HG02970 (cell line): ENCODE data around the gene PTPRG.

Experiments
- ATAC-seq: cut with Tn5 transposase; IDR thresholded peaks from one replicate; pipeline ENCODE4 v1.9.1; 2021; ENCODE audit warnings: mild to moderate bottlenecking, moderate library complexity, moderate number of reproducible peaks; ENCODE audit not compliant: unreplicated experiment, low FRiP score

Gene PTPRG

GRCh38 chr3:61615643-61616042, 54.3 kb downstream of the PTPRG start:
- no peak for ATAC-seq

DNA sequence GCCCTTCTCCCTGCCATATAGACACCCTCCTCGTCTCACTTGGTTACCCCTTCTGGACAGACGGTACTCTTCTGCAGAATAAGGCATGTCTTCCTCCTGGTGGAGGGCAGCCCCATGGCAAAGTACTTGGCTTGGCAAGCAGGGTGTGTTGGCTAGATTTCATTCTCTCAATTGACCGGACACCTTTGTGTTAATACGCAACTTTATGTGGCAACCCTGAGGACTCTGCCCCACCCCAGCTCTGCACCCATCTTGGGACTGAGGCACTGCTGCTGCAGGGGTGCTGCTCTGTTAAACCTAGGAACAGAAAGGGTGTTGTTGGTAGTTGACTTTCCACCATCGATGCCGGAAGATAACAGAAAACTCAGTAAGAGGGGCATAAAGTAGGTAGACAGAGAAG, 55.2 kb downstream of the PTPRG start:
- ATAC-seq: no peak

DNA sequence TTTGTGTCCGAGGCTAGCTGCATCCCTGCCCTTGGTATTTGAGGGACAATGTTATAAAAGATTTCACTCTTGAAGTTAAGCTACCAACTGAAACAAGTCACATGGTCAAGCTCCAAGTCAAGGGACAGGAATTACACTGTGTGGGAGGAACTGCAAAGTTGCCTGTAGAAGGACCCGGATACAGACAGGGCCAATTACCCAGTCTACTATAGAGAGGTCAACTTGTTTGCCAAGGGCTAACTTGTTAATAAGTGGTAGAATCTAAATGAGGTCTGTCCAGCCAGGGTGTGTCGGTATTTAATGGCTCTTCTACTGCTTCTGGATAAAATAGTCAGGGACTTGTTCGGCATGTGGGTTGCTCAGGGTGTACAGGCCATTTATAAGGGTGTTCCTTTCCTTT, 55.7 kb downstream of the PTPRG start:
- ATAC-seq: no peak

GRCh38 chr3:61617651-61618050, 56.3 kb downstream of the PTPRG start:
- no peak for ATAC-seq

- ATAC-seq: no peak
These were observed 56.9 kb downstream of the PTPRG start for GRCh38 chr3:61618231-61618630.

GRCh38 chr3:61618871-61619270, 57.5 kb downstream of the PTPRG start:
- ATAC-seq: no peak

GRCh38 chr3:61620073-61620472, 58.7 kb downstream of the PTPRG start:
- ATAC-seq: no peak

DNA sequence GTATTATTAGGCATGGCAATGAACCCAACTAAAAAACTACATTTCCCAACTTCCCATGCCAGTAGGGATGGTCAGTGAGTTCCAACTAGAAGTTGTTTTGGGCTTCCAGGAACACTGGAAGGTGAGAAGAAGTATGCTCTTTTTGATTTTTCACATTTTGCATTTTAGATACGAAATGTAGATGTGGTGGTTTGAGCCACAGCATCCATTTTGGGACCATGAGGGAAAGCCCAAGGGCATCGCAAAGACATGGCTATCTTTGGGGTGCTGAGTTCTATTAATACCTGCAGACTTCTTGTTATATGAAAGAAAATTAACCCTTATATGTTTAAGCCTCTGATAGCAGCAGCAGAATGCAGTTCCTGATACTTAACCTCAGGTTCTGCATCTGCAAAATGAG, 62.9 kb downstream of the PTPRG start:
- ATAC-seq: no peak

DNA sequence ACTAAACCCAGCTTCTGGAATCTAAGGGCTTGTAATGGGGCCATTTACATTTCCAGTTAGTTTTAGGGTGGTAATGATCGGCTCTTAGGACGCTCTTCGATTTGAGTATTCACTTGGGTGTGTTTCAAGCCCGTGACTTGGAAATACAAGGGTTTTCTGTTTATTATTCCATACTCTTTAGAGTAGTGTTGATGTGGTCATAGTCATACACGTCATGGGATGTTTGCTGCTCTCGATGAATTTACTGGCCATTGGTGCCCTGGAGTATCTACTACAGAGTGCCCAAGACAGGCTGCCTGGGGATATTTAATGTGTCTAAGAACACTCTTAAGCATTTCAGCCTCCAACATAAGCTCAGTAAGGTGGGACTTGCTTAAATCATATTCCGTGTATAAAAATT, 64.1 kb downstream of the PTPRG start:
- ATAC-seq: no peak

GRCh38 chr3:61626484-61626883, 65.1 kb downstream of the PTPRG start:
- ATAC-seq: no peak

GRCh38 chr3:61627768-61628185, 66.4 kb downstream of the PTPRG start:
- ATAC-seq: no peak

DNA sequence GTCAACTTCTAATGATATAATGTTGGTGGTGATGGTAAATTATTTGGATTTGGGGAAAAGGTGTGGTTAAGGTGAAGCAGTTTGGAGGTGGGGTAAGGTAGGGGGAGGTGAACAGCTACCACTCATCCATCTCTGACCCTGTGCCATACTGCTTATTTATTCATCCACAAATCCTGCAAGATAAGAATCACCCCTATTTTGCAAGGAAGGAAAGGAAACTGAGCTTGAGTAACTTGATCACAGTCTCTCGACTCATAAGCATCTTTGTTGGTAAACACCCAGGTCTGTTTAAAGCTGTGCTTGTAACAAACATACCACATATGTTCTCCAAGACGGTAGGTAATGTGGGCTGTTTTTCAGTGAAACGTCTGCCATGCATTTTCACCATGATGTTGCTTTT, 67.3 kb downstream of the PTPRG start:
- ATAC-seq: no peak

DNA sequence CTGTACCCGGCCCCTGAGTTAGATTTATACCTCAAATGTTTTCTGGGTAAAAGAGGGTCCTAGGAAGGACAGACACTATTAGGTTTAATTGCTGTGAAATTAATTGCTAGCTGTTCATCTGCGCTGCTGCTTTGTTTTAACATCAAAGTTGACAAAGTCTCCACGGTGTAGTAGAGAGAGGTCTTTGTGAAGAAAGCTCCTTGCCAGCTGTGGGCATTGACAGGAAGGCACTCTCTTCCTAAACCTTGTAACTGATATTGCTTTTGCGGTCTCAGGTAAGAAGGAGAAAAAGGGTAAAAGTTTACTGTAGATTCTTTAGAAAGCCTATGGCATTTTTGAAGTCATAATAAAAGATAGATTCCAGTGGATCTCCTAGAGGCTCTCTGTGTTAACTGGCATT, 68.1 kb downstream of the PTPRG start:
- no peak for ATAC-seq

DNA sequence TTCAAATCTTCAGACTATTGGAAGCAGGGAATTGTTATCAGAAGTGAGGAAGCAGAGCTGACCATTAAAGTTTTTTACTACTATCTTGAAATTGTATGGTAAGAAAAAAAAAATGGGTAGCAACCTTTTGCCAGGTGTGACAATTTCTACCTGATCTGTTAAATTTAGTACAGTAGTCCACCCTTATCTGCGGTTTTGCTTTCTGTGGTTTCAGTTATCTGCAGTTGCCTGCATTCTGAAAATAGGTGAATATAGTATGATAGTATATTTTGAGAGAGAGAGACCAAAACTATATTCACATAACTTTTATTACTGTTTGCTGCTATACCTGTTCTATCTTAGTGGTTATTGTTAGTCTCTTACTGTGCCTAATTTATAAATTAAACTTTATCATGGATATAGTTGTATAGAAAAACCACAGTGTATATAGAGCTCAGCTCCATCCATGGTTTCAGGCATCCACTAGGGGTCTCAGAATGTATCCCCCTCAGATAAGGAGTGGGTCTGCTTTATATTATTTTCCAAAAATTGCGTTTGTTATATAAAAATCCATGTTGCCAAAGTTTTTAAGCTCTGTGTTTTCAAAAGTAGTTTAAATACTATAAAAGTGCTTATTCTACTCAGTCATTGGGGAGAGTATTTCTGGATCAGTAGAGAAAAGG, 69.9 kb downstream of the PTPRG start:
- ATAC-seq: no peak

- ATAC-seq: no peak
These were observed 71.3 kb downstream of the PTPRG start for GRCh38 chr3:61632568-61633175.

DNA sequence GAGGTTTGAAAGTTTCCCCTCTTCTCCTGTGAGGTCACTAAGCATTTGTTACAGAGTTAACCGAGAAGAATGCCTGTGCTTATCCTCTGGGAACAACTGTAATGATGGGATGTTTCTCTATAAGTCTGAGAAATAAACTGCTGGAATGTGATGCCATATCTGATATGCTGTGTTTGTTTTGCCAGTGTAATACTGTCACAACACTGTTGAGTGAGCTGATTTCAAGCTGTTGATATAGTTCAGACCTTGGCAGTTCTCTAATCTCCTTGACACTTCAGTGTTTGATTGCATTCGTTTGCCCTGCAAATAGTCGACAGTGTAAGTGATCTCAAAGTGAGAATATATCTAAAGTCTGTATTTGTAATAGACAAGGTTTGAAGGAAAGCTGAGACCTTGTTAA, 73.3 kb downstream of the PTPRG start:
- no peak for ATAC-seq

DNA sequence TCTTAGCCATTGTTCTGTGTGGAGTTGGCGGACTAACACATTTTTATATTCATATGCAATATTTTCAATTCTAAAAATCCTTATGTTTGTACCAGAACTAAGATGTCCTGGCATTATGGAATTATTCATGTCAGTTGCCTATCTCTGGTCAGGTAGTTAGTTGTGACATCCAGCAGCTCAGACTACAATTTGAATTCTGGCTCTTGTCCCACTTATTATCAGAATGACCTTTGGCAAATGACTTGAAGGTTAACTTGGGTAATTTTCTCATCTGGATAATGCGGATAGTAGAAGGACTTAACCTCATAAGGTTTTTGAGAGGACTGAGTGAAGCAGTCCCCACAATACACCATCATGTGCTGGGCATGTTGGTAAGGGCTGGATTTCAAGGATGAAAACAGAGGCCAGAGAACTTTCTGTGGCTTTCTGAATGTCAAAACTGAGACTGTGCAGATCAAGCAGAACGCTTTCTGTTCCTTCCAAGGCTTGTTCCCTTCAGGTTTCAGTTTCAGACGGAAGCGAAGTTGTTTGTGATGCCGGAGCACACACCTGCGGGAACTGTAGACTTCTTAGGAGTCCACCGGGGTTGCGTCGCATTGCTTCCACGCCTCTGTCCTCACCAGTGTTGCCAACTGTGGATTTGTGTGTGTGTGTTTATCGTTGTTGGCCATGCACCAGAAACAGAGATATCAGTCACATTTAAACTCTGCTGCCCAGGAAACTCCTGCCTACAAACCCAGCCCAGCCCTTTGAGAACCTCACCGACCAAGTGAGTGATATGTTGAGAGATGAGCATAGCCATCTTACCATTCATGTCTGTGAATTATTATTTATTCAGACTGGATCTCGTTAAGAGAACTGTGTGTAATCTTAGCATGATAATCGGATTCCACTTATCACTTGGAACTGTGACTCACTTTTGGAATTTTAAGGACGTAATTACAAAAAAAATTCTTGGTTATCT, 76.0 kb downstream of the PTPRG start:
- no peak for ATAC-seq

DNA sequence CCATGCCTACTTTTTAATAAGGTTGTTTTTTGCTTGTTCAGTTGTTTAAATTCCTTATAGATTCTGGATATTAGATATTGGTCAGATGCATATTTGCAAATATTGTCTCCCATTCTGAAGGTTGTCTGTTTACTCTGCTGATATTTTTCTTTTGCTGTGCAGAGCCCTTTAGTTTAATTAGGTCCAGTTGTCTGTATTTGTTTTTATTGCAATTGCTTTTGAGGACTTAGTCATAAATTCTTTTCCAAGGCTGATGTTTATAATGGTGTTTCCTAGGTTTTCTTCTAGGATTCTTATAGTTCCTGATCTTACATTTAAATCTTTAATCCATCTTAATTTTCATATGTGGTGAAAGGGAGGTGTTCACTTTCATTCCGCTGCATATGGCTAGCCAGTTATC, 77.4 kb downstream of the PTPRG start:
- ATAC-seq: no peak

- no peak for ATAC-seq
These were observed 78.6 kb downstream of the PTPRG start for GRCh38 chr3:61639991-61640390.

DNA sequence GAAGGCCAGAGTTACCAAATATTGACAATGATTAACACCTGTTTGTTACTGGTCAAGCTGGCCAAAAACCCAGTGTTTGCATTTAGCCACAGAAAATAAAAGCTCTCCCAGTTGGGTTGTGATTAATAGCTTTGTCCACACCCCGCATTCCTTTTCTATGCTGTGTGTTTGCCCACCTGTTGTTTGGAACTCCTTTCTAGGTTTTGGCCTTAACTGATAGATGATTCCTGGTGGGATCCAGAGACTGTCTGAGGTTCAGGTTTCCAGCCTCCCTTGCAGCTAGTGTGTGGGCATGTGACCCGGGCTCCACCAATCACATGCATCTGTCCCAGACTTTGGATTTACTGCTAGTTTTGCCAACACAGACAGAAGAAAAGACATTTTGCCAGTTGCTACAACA, 83.8 kb downstream of the PTPRG start:
- ATAC-seq: no peak

GRCh38 chr3:61646360-61646759, 85.0 kb downstream of the PTPRG start:
- ATAC-seq: no peak
